Right renal pelvis (tissue), 4 donors: Measurements from ENCODE around the gene ANKRD12. TPM values are rescaled to one million over a fixed set of nuclear protein-coding genes. Genes with fewer than 3 reads are reported as not detected.
"Not testable (repeated sequence)": the region's sequence is repeated elsewhere in the genome, so short reads cannot be mapped to it uniquely, and the experiment has no call there.

ENCODE experiments used
- DNase-seq, 4 donors: peaks; one replicate each; pipeline ENCODE4 v3.0.0-alpha.2; 2013; ENCODE audit warnings: low read depth in 4 of 4, low spot score in 3 of 4, missing footprints in 1 of 4
- polyA plus RNA-seq, 4 donors: library from polyadenylated mRNA; unstranded; fragments of 120-200 nt; gene quantifications; one replicate each; pipeline ENCODE4 v1.2.1, GENCODE V29; 2013; ENCODE audit not compliant: insufficient read length in 4 of 4

Gene ANKRD12
- polyA plus RNA-seq, 4 donors: 28.1 to 34.3 (median 32.8) TPM

DNA sequence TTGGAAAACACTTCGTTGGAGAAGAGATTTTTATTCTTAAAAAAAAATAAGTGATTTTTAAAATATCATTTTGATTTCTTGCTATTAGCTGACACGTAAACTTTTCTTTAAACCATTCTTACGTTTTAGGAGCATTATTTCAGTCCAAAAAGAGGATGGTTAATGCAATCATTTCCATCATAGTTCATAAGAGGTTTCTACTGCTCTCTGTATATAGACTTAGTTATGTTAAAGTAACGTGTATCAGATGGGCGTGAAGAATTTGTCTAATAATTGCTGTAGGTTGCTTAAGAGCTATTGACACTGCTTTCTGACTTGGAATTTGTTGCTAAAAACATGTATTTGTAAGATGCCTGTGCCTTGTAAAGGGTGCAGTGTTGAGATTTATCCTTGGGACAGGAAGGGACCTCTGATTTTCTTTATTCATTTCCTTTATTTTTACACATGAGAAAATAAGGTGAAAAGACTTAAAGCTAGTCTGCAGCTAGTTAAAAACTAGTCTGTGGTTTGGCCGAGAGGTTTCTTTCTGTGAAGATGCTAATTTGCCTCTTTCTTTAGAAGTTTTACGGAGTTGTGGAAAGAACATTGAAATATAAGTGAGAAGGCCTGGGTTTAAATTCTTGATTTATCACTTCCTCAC is 2.9 kb downstream of the ANKRD12 start:
- DNase-seq: no peak

GRCh38 chr18:9140381-9140780 is 3.8 kb downstream of the ANKRD12 start:
- no peak for DNase-seq

DNA sequence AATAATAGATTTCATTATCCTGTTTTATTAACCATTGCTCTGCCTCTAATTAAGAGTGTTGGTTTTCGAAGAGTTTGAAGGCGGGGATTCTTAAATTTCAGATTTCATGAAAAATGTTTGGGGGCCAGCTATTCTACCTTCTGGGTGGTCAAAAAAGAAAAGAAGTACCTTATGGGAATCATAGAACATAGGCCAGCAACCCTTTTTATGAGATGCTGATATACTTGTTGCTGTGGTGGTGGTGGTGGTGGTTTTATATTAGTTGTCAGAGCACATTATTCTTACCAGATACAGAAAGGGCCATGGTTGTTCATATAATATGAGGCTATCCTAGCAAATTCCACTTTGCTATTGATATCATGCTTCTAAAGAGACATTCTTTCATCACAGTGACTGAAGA is 4.4 kb downstream of the ANKRD12 start:
- no peak for DNase-seq

- DNase-seq: no peak
Measured at GRCh38 chr18:9146224-9146623, 9.6 kb downstream of the ANKRD12 start.

GRCh38 chr18:9147440-9148202 is 11.0 kb downstream of the ANKRD12 start:
- DNase-seq: peak in 3 of 4 donors; percentile 20 to 36 (median 28)

DNA sequence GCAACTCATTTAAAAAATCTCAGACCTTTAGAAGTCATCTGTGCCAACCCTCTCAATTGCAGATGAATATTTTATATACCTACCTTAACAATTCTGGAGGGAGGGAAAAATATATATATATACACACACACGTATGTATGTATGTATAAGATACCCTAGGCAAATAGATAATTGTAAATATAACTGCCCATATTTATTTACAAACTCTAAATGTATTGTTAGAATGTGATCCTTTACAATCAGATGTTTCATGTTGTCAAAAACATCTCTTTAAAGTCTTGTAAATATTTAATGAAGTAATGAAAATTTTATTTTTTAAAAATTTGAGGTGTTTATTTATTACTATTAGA is 11.6 kb downstream of the ANKRD12 start:
- no peak for DNase-seq

GRCh38 chr18:9150121-9150520 is 13.5 kb downstream of the ANKRD12 start:
- no peak for DNase-seq

- DNase-seq: no peak
Measured at GRCh38 chr18:9153256-9153655, 16.7 kb downstream of the ANKRD12 start.

DNA sequence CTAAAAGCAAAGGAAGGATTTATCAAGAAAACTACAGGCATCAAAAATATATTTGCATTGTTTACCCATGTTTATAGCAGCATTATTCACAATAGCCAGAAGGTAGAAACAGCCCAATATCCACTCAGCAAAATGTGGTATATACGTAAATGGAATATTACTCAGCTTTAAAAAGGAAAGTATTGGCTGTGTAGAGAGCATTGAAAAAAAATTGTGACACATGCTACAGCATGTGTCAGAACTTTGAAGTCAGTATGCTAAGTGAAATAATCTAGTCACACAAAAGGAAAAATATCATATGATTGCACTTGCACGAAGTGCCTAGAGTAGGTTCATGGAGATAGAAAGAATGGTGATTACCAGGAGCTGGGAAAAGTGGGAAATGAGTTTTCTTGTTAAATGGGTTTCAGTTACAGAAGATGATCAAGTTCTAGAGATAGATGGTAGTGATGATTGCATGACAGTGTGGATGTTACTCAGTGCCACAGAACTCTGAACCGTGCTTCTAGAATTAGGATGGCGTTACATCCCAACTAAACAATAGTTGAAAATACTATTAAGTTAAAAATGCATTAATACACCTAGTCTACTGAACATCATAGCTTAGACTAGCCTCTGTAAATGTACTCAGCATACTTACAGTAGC is 20.1 kb downstream of the ANKRD12 start:
- no peak for DNase-seq

GRCh38 chr18:9157806-9158205 is 21.2 kb downstream of the ANKRD12 start:
- no peak for DNase-seq

- no peak for DNase-seq
Measured at GRCh38 chr18:9160014-9160413, 23.4 kb downstream of the ANKRD12 start.

DNA sequence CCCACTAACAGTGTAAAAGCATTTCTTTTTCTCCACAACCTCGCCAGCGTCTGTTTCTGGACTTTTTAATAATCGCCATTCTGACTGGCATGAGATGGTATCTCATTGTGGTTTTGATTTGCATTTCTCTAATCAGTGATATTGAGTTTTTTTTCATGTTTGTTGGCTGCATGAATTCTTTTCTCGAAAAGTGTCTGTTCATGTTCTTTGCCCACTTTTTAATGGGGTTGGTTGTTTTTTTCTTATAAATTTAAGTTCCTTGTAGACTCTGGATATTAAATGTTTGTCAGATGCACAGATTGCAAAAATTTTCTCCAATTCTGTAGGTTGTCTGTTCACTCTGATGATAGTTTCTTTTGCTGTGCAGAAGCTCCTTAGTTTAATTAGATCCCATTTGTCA is 26.1 kb downstream of the ANKRD12 start:
- not testable (repeated sequence) for DNase-seq

DNA sequence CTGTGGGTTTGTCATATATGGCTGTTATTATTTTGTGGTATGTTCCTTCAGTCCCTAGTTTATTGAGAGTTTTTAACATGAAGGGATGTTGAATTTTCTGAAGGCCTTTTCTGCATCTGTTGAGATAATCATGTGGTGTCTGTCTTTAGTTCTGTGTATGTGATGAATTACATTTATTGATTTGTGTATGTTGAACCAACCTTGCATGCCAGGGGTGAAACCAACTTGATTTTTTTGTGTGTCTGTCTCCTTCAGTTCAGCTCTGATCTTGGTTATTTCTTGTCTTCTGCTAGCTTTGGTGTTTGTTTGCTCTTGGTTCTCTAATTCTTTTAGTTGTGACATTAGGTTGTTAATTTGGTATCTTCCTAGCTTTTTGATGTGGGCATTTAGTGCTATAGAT is 27.6 kb downstream of the ANKRD12 start:
- DNase-seq: not testable (repeated sequence)

- DNase-seq: not testable (repeated sequence)
Measured at GRCh38 chr18:9165883-9166282, 29.3 kb downstream of the ANKRD12 start.

DNA sequence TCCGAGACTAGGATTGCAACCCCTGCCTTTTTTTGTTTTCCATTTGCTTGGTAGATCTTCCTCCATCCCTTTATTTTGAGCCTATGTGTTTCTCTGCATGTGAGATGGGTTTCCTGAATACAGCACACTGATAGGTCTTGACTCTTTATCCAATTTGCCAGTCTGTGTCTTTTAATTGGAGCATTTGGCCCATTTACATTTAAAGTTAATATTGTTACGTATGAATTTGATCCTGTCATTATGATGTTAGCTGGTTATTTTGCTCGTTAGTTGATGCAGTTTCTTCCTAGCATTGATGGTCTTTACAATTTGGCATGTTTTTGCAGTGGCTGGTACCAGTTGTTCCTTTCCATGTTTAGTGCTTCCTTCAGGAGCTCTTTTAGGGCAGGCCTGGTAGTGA is 32.9 kb downstream of the ANKRD12 start:
- DNase-seq: not testable (repeated sequence)

DNA sequence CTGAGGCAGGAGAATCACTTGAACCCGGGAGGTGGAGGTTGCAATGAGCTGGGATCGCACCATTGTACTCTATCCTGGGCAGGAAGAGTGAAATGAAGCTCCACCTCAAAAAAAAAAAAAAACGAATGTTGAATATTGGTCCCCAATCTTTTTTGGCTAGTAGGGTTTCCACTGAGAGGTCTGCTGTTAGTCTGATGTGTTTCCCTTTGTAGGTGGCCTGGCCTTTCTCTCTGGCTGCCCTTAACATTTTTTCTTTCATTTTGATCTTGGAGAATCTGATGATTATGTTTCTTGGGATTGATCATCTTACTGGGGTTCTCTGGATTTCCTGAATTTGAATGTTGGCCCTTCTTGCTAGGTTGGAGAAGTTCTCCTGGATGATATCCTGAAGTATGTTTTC is 35.3 kb downstream of the ANKRD12 start:
- not testable (repeated sequence) for DNase-seq

DNA sequence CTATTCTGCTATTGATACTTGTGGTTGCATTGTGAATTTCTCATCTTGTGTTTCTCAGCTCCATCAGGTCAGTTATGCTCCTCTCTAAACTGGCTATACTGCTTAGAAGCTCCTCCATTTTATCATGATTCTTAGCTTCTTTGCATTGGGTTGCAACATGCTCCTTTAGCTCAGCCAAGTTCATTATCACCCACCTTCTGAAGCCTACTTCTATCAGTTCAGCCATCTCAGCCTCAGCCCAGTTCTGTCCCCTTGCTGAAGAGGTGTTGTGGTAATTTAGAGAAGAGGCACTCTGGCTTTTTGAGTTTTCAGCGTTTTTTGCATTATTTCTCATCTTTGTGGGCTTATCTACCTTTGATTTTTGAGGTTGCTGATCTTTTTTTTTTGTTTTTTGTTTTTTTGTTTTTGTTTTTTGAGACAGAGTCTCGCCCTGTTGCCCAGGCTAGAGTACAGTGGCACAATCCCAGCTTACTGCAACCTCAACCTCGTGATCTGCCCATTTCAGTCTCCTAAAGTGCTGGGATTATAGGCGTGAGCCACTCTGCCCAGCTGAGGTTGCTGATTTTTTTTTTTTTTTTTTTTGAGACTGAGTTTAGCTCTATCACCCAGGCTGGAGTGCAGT is 36.0 kb downstream of the ANKRD12 start:
- DNase-seq: no peak

DNA sequence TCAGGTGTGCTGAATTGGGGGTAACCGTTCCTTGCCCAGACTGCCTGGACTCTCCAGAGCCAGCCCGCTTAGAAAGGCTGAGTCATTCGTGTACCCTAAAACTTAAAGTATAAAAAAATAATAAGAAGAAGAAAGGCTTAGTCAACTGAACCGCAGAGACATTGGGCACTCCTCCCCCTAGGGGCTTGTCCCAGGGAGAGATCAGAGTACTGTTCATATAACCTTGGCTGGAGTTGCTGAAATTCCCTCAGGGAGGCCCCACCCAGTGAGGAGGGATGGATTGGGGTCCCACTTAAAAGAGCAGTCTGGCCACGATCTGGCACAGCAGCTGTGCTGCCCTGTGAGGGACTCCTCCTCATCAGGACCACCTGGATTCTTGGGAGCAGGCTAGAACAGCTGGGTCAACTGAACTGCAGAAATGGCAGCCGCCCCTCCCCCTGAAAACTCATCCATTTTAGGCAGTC is 37.2 kb downstream of the ANKRD12 start:
- no peak for DNase-seq

DNA sequence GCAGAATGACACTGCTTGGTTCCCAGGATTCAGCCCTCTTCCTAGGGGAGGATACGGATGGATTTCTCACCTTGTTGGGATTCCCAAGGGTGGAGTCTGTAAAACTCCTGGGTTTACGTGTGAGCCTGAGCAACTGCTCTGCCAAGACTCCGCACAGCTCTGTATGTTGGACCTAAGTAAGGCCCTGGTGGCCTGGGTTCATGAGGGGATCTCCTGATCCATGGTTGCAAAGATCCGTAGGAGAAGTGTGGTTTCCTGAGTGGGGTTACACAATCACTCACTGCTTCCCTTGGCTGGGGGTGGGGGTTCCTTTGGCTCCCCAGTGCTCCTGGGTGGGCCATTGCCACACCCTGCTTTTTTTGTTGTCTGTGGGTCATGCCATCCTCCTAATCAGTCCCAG is 37.7 kb downstream of the ANKRD12 start:
- DNase-seq: no peak

- no peak for DNase-seq
Measured at GRCh38 chr18:9175115-9175514, 38.5 kb downstream of the ANKRD12 start.

- DNase-seq: no peak
Measured at GRCh38 chr18:9177031-9177430, 40.5 kb downstream of the ANKRD12 start.
